PFSK-1 (cell line): Measurements from ENCODE around the gene UAP1L1.

Experiments
- POLR2AphosphoS5 ChIP-seq: IDR thresholded peaks from 2 replicates; pipeline ENCODE4 v1.6.1; 2012; ENCODE audit warnings: low read depth, mild to moderate bottlenecking, control low read depth, low read length, moderate library complexity
- REST ChIP-seq, 2 experiments: IDR thresholded peaks; 2 replicates each; pipeline versions ENCODE4 v1.6.1 to v1.8.0; 2011 to 2012; ENCODE audit warnings: low read depth in 2 of 2, low read length in 2 of 2, control low read depth in 1 of 2, inconsistent platforms in 1 of 2, mild to moderate bottlenecking in 1 of 2, moderate library complexity in 1 of 2; ENCODE audit not compliant: insufficient read depth in 1 of 2
- TAF1 ChIP-seq: IDR thresholded peaks from 2 replicates; pipeline ENCODE4 v1.6.1; 2012; ENCODE audit warnings: low read length, control low read depth, borderline replicate concordance; ENCODE audit not compliant: insufficient read depth

GRCh38 chr9:137070906-137071275 is 6.4 kb upstream of the UAP1L1 start:
- no peak for TF ChIP-seq REST (IDR thresholded peaks at IDR 0.05; ENCODE audit: insufficient read depth in 1 of 2, low read depth in 2 of 2, low read length in 2 of 2)
- no peak for TF ChIP-seq TAF1
- no peak for TF ChIP-seq POLR2AphosphoS5
